Stimulated activated CD4-positive, alpha-beta T cell treated with anti-CD3 and anti-CD28 coated beads, Interleukin-4, amount 100 ng/mL, for 1 hour (primary cell): ENCODE measurements around the gene CBX1.
A peak's percentile ranks its signal among the peaks of the same experiment; 100 is the strongest.

Experiments
- DNase-seq: peaks from one replicate; pipeline ENCODE4 v3.0.0-alpha.2; 2020

The CBX1 gene

GRCh38 chr17:48024149-48025039, 76.9 kb downstream of the CBX1 start:
- DNase-seq = peak; percentile 31

GRCh38 chr17:48023400-48024148, 77.7 kb downstream of the CBX1 start:
- peak; percentile 43 for DNase-seq

- no peak for DNase-seq
Observed at GRCh38 chr17:48022901-48023300, 78.4 kb downstream of the CBX1 start.

GRCh38 chr17:48021934-48022333, 79.3 kb downstream of the CBX1 start:
- DNase-seq = no peak
